H1 (cell line): ENCODE data around the gene PDK2. TPM values are rescaled to one million over a fixed set of nuclear protein-coding genes. Genes with fewer than 3 reads are reported as not detected.

Experiments
- CTCF ChIA-PET: fragments of 300-600 bp; sonication (Branson Sonifier 250); formaldehyde crosslinking; loops from one replicate; lab custom pipeline; 2021; ENCODE audit not compliant: partially characterized antibody; lab: Charles Lee
- POLR2A ChIA-PET: fragments of 300-600 bp; sonication (Branson Sonifier 250); formaldehyde crosslinking; loops from one replicate; lab custom pipeline; 2021; ENCODE audit warnings: inconsistent platforms; ENCODE audit not compliant: partially characterized antibody; lab: Charles Lee
- DNase-seq, 2 experiments: peaks; one replicate each; pipeline versions ENCODE4 v3.0.0 to v3.0.0-alpha.2; 2010 to 2022; ENCODE audit warnings: low spot score in 2 of 2, low read depth in 1 of 2, mixed read lengths in 1 of 2
- FAIRE-seq: peaks from 2 replicates; lab custom pipeline; 2011; peaks lifted over from hg19 to GRCh38; lab: Jason Lieb, UNC
- H2AFZ ChIP-seq: 2 replicates; pipeline ENCODE4 v1.8.1; 2012; ENCODE audit warnings: low read length, inconsistent platforms
- H2AK5ac ChIP-seq: 2 replicates; pipeline ENCODE4 v1.6.1; 2013; ENCODE audit warnings: low read depth, low read length
- H2BK120ac ChIP-seq: replicated peaks from 2 replicates; pipeline ENCODE3; 2013; ENCODE audit warnings: low read depth, low read length, inconsistent platforms
- H2BK12ac ChIP-seq: 2 replicates; pipeline ENCODE4 v1.6.1; 2013; ENCODE audit warnings: low read depth, low read length
- H2BK15ac ChIP-seq: 2 replicates; pipeline ENCODE4 v1.6.1; 2013; ENCODE audit warnings: low read length
- H2BK20ac ChIP-seq: 2 replicates; pipeline ENCODE4 v1.6.1; 2013; ENCODE audit warnings: low read length
- H2BK5ac ChIP-seq: 2 replicates; pipeline ENCODE4 v1.6.1; 2013; ENCODE audit warnings: low read depth, low read length
- H3K14ac ChIP-seq: 2 replicates; pipeline ENCODE4 v1.6.1; 2013; ENCODE audit warnings: inconsistent platforms; ENCODE audit not compliant: insufficient read length
- H3K18ac ChIP-seq: 2 replicates; pipeline ENCODE4 v1.6.1; 2013; ENCODE audit warnings: low read length; ENCODE audit errors: extremely low read depth
- H3K23ac ChIP-seq: 2 replicates; pipeline ENCODE4 v1.6.1; 2013; ENCODE audit warnings: inconsistent platforms; ENCODE audit not compliant: insufficient read length
- H3K23me2 ChIP-seq: 2 replicates; pipeline ENCODE4 v1.6.1; 2013; ENCODE audit warnings: low read depth, low read length
- H3K27ac ChIP-seq: 2 replicates; pipeline ENCODE4 v1.6.1; 2011; ENCODE audit warnings: low read depth, low read length, inconsistent platforms
- H3K27me3 ChIP-seq, 4 experiments: replicated peaks in 1 of 4; 1 replicate in 1 of 4; 2 replicates in 3 of 4; pipeline versions ENCODE4 v1.6.1 to v1.8.1; 2011 to 2013; ENCODE audit warnings: low read length in 3 of 4, mild to moderate bottlenecking in 3 of 4, inconsistent platforms in 2 of 4, mixed read lengths in 2 of 4, moderate library complexity in 1 of 4; ENCODE audit not compliant: control insufficient read depth in 3 of 4, insufficient read depth in 3 of 4; ENCODE audit errors: extremely low read depth in 1 of 4
- H3K36me3 ChIP-seq, 4 experiments: 2 replicates each; pipeline versions ENCODE4 v1.6.1 to v1.8.1; 2011 to 2013; ENCODE audit warnings: mild to moderate bottlenecking in 4 of 4, low read length in 3 of 4, moderate library complexity in 2 of 4, control low read depth in 1 of 4, inconsistent platforms in 1 of 4; ENCODE audit not compliant: insufficient read depth in 4 of 4, control insufficient read depth in 2 of 4
- H3K4ac ChIP-seq: replicated peaks from 2 replicates; pipeline ENCODE3; 2013; ENCODE audit warnings: low read length, low read depth, mixed read lengths, inconsistent platforms; ENCODE audit not compliant: insufficient read length
- H3K4me1 ChIP-seq, 4 experiments: replicated peaks in 1 of 4; 1 replicate in 1 of 4; 2 replicates in 3 of 4; pipeline versions ENCODE4 v1.6.1 to v1.8.1; 2011 to 2013; ENCODE audit warnings: low read length in 3 of 4, inconsistent platforms in 2 of 4, mixed read lengths in 1 of 4; ENCODE audit not compliant: insufficient read depth in 4 of 4, control insufficient read depth in 3 of 4
- H3K4me2 ChIP-seq, 2 experiments: 2 replicates each; pipeline versions ENCODE4 v1.6.1 to v1.8.1; 2011 to 2013; ENCODE audit warnings: low read depth in 2 of 2, low read length in 2 of 2, control low read depth in 1 of 2, inconsistent platforms in 1 of 2, mild to moderate bottlenecking in 1 of 2; ENCODE audit not compliant: insufficient read depth in 1 of 2
- H3K4me3 ChIP-seq, 4 experiments: fragments of 200-600, 300-600 bp in 1 of 4; sonication (generic), shearing (Covaris generic), sonication (Bioruptor Twin) in 1 of 4; 2 replicates each; pipeline versions ENCODE4 v1.5.1 to v1.8.1; 2011 to 2016; ENCODE audit warnings: low read length in 4 of 4, low read depth in 3 of 4, control low read depth in 2 of 4, inconsistent platforms in 2 of 4, mild to moderate bottlenecking in 2 of 4, mixed read lengths in 1 of 4, moderate library complexity in 1 of 4; ENCODE audit not compliant: insufficient read depth in 2 of 4; ENCODE audit errors: extremely low read depth in 1 of 4
- H3K56ac ChIP-seq: replicated peaks from 2 replicates; pipeline ENCODE3; 2013; ENCODE audit warnings: low read depth, mild to moderate bottlenecking, mixed read lengths, low read length, inconsistent platforms; ENCODE audit not compliant: insufficient read length
- H3K79me1 ChIP-seq: 2 replicates; pipeline ENCODE4 v1.6.1; 2013; ENCODE audit warnings: low read depth, low read length, control low read depth
- H3K79me2 ChIP-seq, 2 experiments: 2 replicates each; pipeline versions ENCODE4 v1.6.1 to v1.8.1; 2012 to 2013; ENCODE audit warnings: low read length in 2 of 2, mild to moderate bottlenecking in 2 of 2, inconsistent platforms in 1 of 2; ENCODE audit not compliant: insufficient read depth in 2 of 2, control insufficient read depth in 1 of 2
- H3K9ac ChIP-seq, 4 experiments: replicated peaks in 1 of 4; 1 replicate in 1 of 4; 2 replicates in 3 of 4; pipeline versions ENCODE4 v1.6.1 to v1.8.1; 2011 to 2013; ENCODE audit warnings: low read depth in 3 of 4, low read length in 3 of 4, control low read depth in 2 of 4, mild to moderate bottlenecking in 2 of 4, moderate library complexity in 2 of 4, inconsistent platforms in 1 of 4; ENCODE audit errors: extremely low read depth in 1 of 4
- H3K9me3 ChIP-seq, 2 experiments: 2 replicates each; pipeline versions ENCODE4 v1.6.1 to v1.8.1; 2012 to 2013; ENCODE audit warnings: mild to moderate bottlenecking in 2 of 2, moderate library complexity in 2 of 2, control low read depth in 1 of 2, inconsistent platforms in 1 of 2, low read depth in 1 of 2, low read length in 1 of 2, mixed read lengths in 1 of 2; ENCODE audit not compliant: insufficient read depth in 2 of 2
- H4K20me1 ChIP-seq, 2 experiments: replicated peaks in 1 of 2; 2 replicates each; pipeline versions ENCODE3 to v1.8.1; 2011 to 2013; ENCODE audit warnings: inconsistent platforms in 2 of 2, low read length in 2 of 2, mild to moderate bottlenecking in 1 of 2; ENCODE audit not compliant: insufficient read depth in 2 of 2, control insufficient read depth in 1 of 2
- H4K5ac ChIP-seq: 2 replicates; pipeline ENCODE4 v1.6.1; 2013; ENCODE audit warnings: low read length, low read depth, mixed read lengths, inconsistent platforms; ENCODE audit not compliant: insufficient read length
- H4K8ac ChIP-seq: 2 replicates; pipeline ENCODE4 v1.8.0; 2013; ENCODE audit warnings: mild to moderate bottlenecking, moderate library complexity, low read length, inconsistent platforms; ENCODE audit not compliant: insufficient read depth; ENCODE audit errors: extremely low read depth
- H4K91ac ChIP-seq: replicated peaks from 2 replicates; pipeline ENCODE3; 2013; ENCODE audit warnings: low read length, mixed read lengths, inconsistent platforms; ENCODE audit not compliant: insufficient read length
- CTBP2 ChIP-seq: IDR thresholded peaks from 2 replicates; pipeline ENCODE4 v1.7.0; 2011; ENCODE audit warnings: borderline replicate concordance, mild to moderate bottlenecking, moderate library complexity, mixed read lengths, low read length; ENCODE audit not compliant: insufficient read depth, insufficient read length
- E2F6 ChIP-seq: IDR thresholded peaks from 2 replicates; pipeline ENCODE4 v1.6.1; 2012; ENCODE audit warnings: inconsistent platforms
- EGR1 ChIP-seq: IDR thresholded peaks from 2 replicates; pipeline ENCODE4 v1.6.1; 2011; ENCODE audit warnings: low read depth, low read length, borderline replicate concordance
- HDAC2 ChIP-seq, 2 experiments: fragments of 300-600 bp in 1 of 2; sonication (generic) in 1 of 2; IDR thresholded peaks; 2 replicates each; pipeline ENCODE4 v1.6.1; 2011 to 2012; ENCODE audit warnings: low read depth in 2 of 2, low read length in 2 of 2, mild to moderate bottlenecking in 2 of 2, moderate library complexity in 2 of 2, borderline replicate concordance in 1 of 2, inconsistent platforms in 1 of 2
- KDM4A ChIP-seq: IDR thresholded peaks from one replicate; pipeline ENCODE4 v1.7.1; 2012; ENCODE audit warnings: low read depth, mild to moderate bottlenecking, moderate library complexity, low read length, inconsistent platforms; ENCODE audit not compliant: severe bottlenecking
- NRF1 ChIP-seq: IDR thresholded peaks from 2 replicates; pipeline ENCODE4 v1.6.1; 2011; ENCODE audit warnings: mild to moderate bottlenecking, low read depth, low read length, improper control_type of control experiment
- POLR2A ChIP-seq, 2 experiments: IDR thresholded peaks; 1 replicate in 1 of 2; 2 replicates in 1 of 2; pipeline ENCODE4 v1.6.1; 2011; ENCODE audit warnings: low read depth in 2 of 2, low read length in 2 of 2, mild to moderate bottlenecking in 2 of 2; ENCODE audit errors: control extremely low read depth in 1 of 2
- SP1 ChIP-seq: IDR thresholded peaks from 2 replicates; pipeline ENCODE4 v1.6.1; 2011; ENCODE audit warnings: low read depth, low read length
- SRF ChIP-seq: IDR thresholded peaks from 2 replicates; pipeline ENCODE4 v1.6.1; 2011; ENCODE audit warnings: mild to moderate bottlenecking, low read depth, low read length, moderate library complexity
- ZNF274 ChIP-seq: IDR thresholded peaks from 2 replicates; pipeline ENCODE4 v1.7.0; 2012; ENCODE audit warnings: low read length, borderline replicate concordance; ENCODE audit errors: extremely low read depth
- WGBS, 2 experiments: shearing (Covaris generic) in 1 of 2; methylation state at CpG; one replicate each; pipeline versions ENCODE4 v1.1.6 to v1.1.7; 2013 to 2015; ENCODE audit warnings: low lambda C conversion rate in 2 of 2, mixed read lengths in 2 of 2, inconsistent platforms in 1 of 2, low coverage in 1 of 2, missing lambda C conversion rate in 1 of 2; ENCODE audit not compliant: insufficient replicate concordance in 2 of 2, insufficient coverage in 1 of 2, insufficient read length in 1 of 2; ENCODE audit errors: extremely low coverage in 1 of 2, missing lambda C conversion rate in 1 of 2; 5-methylcytosine and 5-hydroxymethylcytosine counted together
- polyA plus RNA-seq, 7 experiments: library from polyadenylated mRNA; depleted of rRNA in 3 of 7; stranded (reverse) in 5 of 7; unstranded in 2 of 7; fragments of >200 nt in 5 of 7; fragments of 200-250 nt in 2 of 7; gene quantifications; 1 replicate in 5 of 7; 2 replicates in 1 of 7; 4 replicates in 1 of 7; pipeline versions ENCODE4 v1.2.1 to v1.2.3, GENCODE V29; 2011 to 2013; ENCODE audit warnings: missing spikeins in 2 of 7, mixed read lengths in 2 of 7
- total RNA-seq: library from RNA; stranded (reverse); fragmentation: NEBNext Ultra II Directional; extraction: Animal tissue kit (Norgen Biotek cat#: 25700); gene quantifications from 2 replicates; pipeline ENCODE4 v1.2.1, GENCODE V29; 2021

Gene PDK2
- total and polyA plus RNA-seq, 2 of the 8 experiments (the other 6 are each of a cell fraction or from before 2014, with no cell fraction given) = 18.3 to 121 TPM

GRCh38 chr17:50153650-50154575 lies 58.8 kb downstream of the PDK2 start:
- no peak for FAIRE-seq
- peak overlapping the region; percentile 9 for H2BK15ac ChIP-seq
- 92% methylated on average over 11 of the region's 16 CpGs; no CpG with 5 or more reads in 1 of the 2 experiments for WGBS, 2 experiments
- TF ChIP-seq CTBP2 (no peak), NRF1 (no peak), ZNF274 (no peak), POLR2A (IDR thresholded peaks at IDR 0.05; ENCODE audit: control extremely low read depth in 1 of 2, low read depth in 2 of 2, low read length in 2 of 2) (no peak), E2F6 (no peak), SP1 (no peak), HDAC2 (IDR thresholded peaks at IDR 0.05; ENCODE audit: borderline replicate concordance in 1 of 2, low read depth in 2 of 2, low read length in 2 of 2) (no peak), EGR1 (no peak), SRF (no peak), KDM4A (no peak)

More at GRCh38 chr17:50153650-50154575, 58.8 kb downstream of the PDK2 start:
- Histone ChIP-seq H4K8ac (no peak overlapping the region; the same call in 1 of the 2 replicates), H3K27ac (no peak overlapping the region; the same call in 1 of the 2 replicates), H2BK12ac (peak overlapping the region; percentile 72; the same call in 1 of the 2 replicates), H4K20me1 (no peaks in the 10 kb centered on the region), H3K79me2 (no peaks in the 10 kb centered on the region), H3K9me3 (no peaks in the 10 kb centered on the region), H2BK120ac (no peak overlapping the region), H3K4ac (no peak overlapping the region), H2AFZ (no peak overlapping the region), H3K23me2 (peaks cover 27% of the 10 kb centered on the region), H3K56ac (no peak overlapping the region), H4K5ac (no peak overlapping the region), H4K91ac (peak overlapping the region; percentile 25), H3K23ac (no peak overlapping the region), H3K18ac (no peak overlapping the region), H2AK5ac (peak overlapping the region; percentile 11; the same call in 1 of the 2 replicates), H3K9ac (no peak overlapping the region), H3K4me2 (no peak overlapping the region), H3K4me1 (peaks cover 0 to 9% (median 7%) of the 10 kb centered on the region in 4 experiments; a peak in 6 of 7 replicates), H2BK20ac (no peak overlapping the region), H3K36me3 (no peaks in the 10 kb centered on the region), H3K4me3 (no peak overlapping the region), H3K27me3 (peaks cover 2 to 17% (median 15%) of the 10 kb centered on the region in 4 experiments; a peak in 6 of 7 replicates), H2BK5ac (no peak overlapping the region), H3K79me1 (no peaks in the 10 kb centered on the region), H3K14ac (no peak overlapping the region)
- DNase-seq = no peak
- ChIA-PET CTCF (interaction anchor here (1.3 to 21.5 kb wide), 5 partner anchors 13 to 144 kb away, joined by 3 to 299 read pairs (median 57); partner anchors contain the start of genes PDK2, SAMD14 and SGCA), POLR2A (no interaction called here)
